Bronchus fibroblast of lung (primary cell): ENCODE measurements around the gene MLXIPL. TPM values are rescaled to one million over a fixed set of nuclear protein-coding genes. Genes with fewer than 3 reads are reported as not detected.

ENCODE experiments used
- total RNA-seq: library from RNA; depleted of rRNA; stranded (reverse); fragments of >200 nt; gene quantifications from 2 replicates; pipeline ENCODE4 v1.2.3, GENCODE V29; 2015

Gene MLXIPL
- total RNA-seq: 0.67 and 2.4 TPM in 2 replicates

GRCh38 chr7:73623798-73624668 lies at the start of gene MLXIPL:
Gene MLXIPL, minus strand, starts transcription at chr7:73624522. Its CDS starts 30 bp downstream, at chr7:73624492.

GRCh38 chr7:73667344-73668102 lies 43.2 kb upstream of the MLXIPL start, which contains the start of gene VPS37D:
Gene VPS37D, plus strand, starts transcription at chr7:73667831. Its CDS starts 128 bp downstream, at chr7:73667959.

GRCh38 chr7:73578342-73579128 lies 45.8 kb downstream of the MLXIPL start, which contains the start of gene TBL2:
Gene TBL2, minus strand, starts transcription at chr7:73578579. Its CDS starts 30 bp downstream, at chr7:73578549.

GRCh38 chr7:73557397-73558257 lies 66.7 kb downstream of the MLXIPL start, which contains the start of gene BCL7B:
Gene BCL7B, minus strand, starts transcription at chr7:73557690. Its CDS starts 112 bp downstream, at chr7:73557578.

Other genes starting within 250 kb of the MLXIPL start
- gene FZD9, start 190.7 kb downstream of the MLXIPL start, total RNA-seq: 0.50 and 0.59 TPM in 2 replicates
- 32.7 and 35.5 TPM in 2 replicates for gene BAZ1B, start 102.2 kb downstream of the MLXIPL start, total RNA-seq
- 43.7 and 52.3 TPM in 2 replicates for gene BCL7B, start 66.8 kb downstream of the MLXIPL start, total RNA-seq
- gene TBL2, start 45.9 kb downstream of the MLXIPL start, total RNA-seq: 71.1 and 79.1 TPM in 2 replicates
- 0.89 and 1.8 TPM in 2 replicates for gene VPS37D, start 43.3 kb upstream of the MLXIPL start, total RNA-seq
- gene DNAJC30, start 58.9 kb upstream of the MLXIPL start, total RNA-seq: 5.2 and 6.2 TPM in 2 replicates
- 74.3 and 79.7 TPM in 2 replicates for gene BUD23, start 59.1 kb upstream of the MLXIPL start, total RNA-seq
- gene STX1A, start 95.1 kb upstream of the MLXIPL start, total RNA-seq: 3.0 and 4.3 TPM in 2 replicates
- gene ABHD11, start 114.3 kb upstream of the MLXIPL start, total RNA-seq: 25.9 and 26.3 TPM in 2 replicates
- not detected in 2 replicates for gene CLDN3, start 145.7 kb upstream of the MLXIPL start, total RNA-seq
- 1.2 and 1.7 TPM in 2 replicates for gene CLDN4, start 206.5 kb upstream of the MLXIPL start, total RNA-seq
- gene METTL27, start 218.0 kb upstream of the MLXIPL start, total RNA-seq: 1.5 and 2.9 TPM in 2 replicates
- not detected in 2 replicates for gene TMEM270, start 236.6 kb upstream of the MLXIPL start, total RNA-seq